T-helper 2 cell treated with Interferon-gamma antibody and Interleukin-4, amounts not matched to agents 100 ng/mL and 5 ng/mL, for 36 hours (primary cell): ENCODE measurements around the gene AP4S1. TPM values are rescaled to one million over a fixed set of nuclear protein-coding genes. Genes with fewer than 3 reads are reported as not detected.

Source experiments
- intact Hi-C: fragments of 100-400 bp; cut with micrococcal nuclease; formaldehyde crosslinking; loops from one replicate; pipeline ENCODE4 v1.15.1; 2023
- total RNA-seq: library from RNA; stranded (reverse); gene quantifications from 2 replicates; pipeline ENCODE4 v1.2.3, GENCODE V29; 2022

The AP4S1 gene
- 6.7 and 8.3 TPM in 2 replicates for total RNA-seq

GRCh38 chr14:31025367-31026076 is at the start of gene AP4S1:
AP4S1 (plus strand) TSS chr14:31025649; CDS start chr14:31066197, 40,548 bp downstream.
- intact Hi-C loops: loop anchor here (1.0 to 5.0 kb wide), 9 partner anchors 57 to 1177 kb away; partner anchors contain the start of genes DTD2, G2E3, HEATR5A and NUBPL

GRCh38 chr14:30977752-30978151 is 47.7 kb upstream of the AP4S1 start:
- intact Hi-C loops: no loop called here

GRCh38 chr14:30980106-30980704 is 45.2 kb upstream of the AP4S1 start:
- intact Hi-C loops: loop anchor here (1.0 to 2.0 kb wide), 2 partner anchors 103 to 376 kb away; no protein-coding TSS in a partner anchor

GRCh38 chr14:30980980-30981379 is 44.5 kb upstream of the AP4S1 start:
- intact Hi-C loops: loop anchor here (1.0 to 2.0 kb wide), 2 partner anchors 102 to 375 kb away; no protein-coding TSS in a partner anchor

GRCh38 chr14:30982533-30982932 is 42.9 kb upstream of the AP4S1 start:
- intact Hi-C loops: no loop called here

- intact Hi-C loops: no loop called here
These were observed 41.6 kb upstream of the AP4S1 start for GRCh38 chr14:30983858-30984257.

GRCh38 chr14:30985796-30986195 is 39.7 kb upstream of the AP4S1 start:
- intact Hi-C loops: no loop called here

- intact Hi-C loops: no loop called here
These were observed 36.9 kb upstream of the AP4S1 start for GRCh38 chr14:30988509-30988908.

- intact Hi-C loops: no loop called here
These were observed 34.7 kb upstream of the AP4S1 start for GRCh38 chr14:30990770-30991169.

GRCh38 chr14:30991408-30991807 is 34.0 kb upstream of the AP4S1 start:
- intact Hi-C loops: no loop called here

- intact Hi-C loops: no loop called here
These were observed 32.4 kb upstream of the AP4S1 start for GRCh38 chr14:30993071-30993470.

- intact Hi-C loops: no loop called here
These were observed 30.5 kb upstream of the AP4S1 start for GRCh38 chr14:30994681-30995620.

GRCh38 chr14:30995689-30996088 is 29.8 kb upstream of the AP4S1 start:
- intact Hi-C loops: no loop called here

- intact Hi-C loops: no loop called here
These were observed 28.4 kb upstream of the AP4S1 start for GRCh38 chr14:30996892-30997659.

GRCh38 chr14:30998100-30998706 is 27.2 kb upstream of the AP4S1 start:
- intact Hi-C loops: no loop called here

- intact Hi-C loops: no loop called here
These were observed 26.2 kb upstream of the AP4S1 start for GRCh38 chr14:30999038-30999773.

- intact Hi-C loops: no loop called here
These were observed 24.7 kb upstream of the AP4S1 start for GRCh38 chr14:31000629-31001338.

- intact Hi-C loops: no loop called here
These were observed 24.1 kb upstream of the AP4S1 start for GRCh38 chr14:31001339-31001658.

GRCh38 chr14:31003284-31003683 is 22.2 kb upstream of the AP4S1 start:
- intact Hi-C loops: no loop called here
